OCI-LY7 (cell line): ENCODE measurements around the gene GPSM1. TPM values are rescaled to one million over a fixed set of nuclear protein-coding genes. Genes with fewer than 3 reads are reported as not detected.

ENCODE experiments used
- BruUV-seq: library from RNA; stranded (reverse); fragments of 400-500 nt; replicated peaks from 2 replicates; lab custom pipeline; 2021; lab: Mats Ljungman, UMichigan
- CTCF ChIA-PET: fragments of 300-600 bp; sonication (Branson Sonifier 250); formaldehyde crosslinking; loops from one replicate; lab custom pipeline; 2022; ENCODE audit warnings: antibody characterized with exemption; ENCODE audit not compliant: unreplicated experiment; lab: Charles Lee
- POLR2A ChIA-PET: fragments of 300-600 bp; sonication (Branson Sonifier 250); formaldehyde crosslinking; loops from one replicate; lab custom pipeline; 2022; ENCODE audit warnings: antibody characterized with exemption; lab: Charles Lee
- DNase-seq: peaks from one replicate; pipeline ENCODE4 v3.0.0-alpha.2; 2015; ENCODE audit warnings: low spot score
- H2AFZ ChIP-seq: fragments of 200-600 bp; sonication (generic), shearing (Covaris generic); 2 replicates; pipeline ENCODE4 v1.6.1; 2014; ENCODE audit warnings: mild to moderate bottlenecking, antibody characterized with exemption, low read length, moderate library complexity
- H3K27ac ChIP-seq: fragments of 200-600 bp; sonication (generic); 2 replicates; pipeline ENCODE4 v1.5.1; 2014; ENCODE audit warnings: mixed run types, low read depth, mild to moderate bottlenecking, moderate library complexity, low read length, inconsistent platforms; ENCODE audit not compliant: poor library complexity, severe bottlenecking
- H3K36me3 ChIP-seq: fragments of 200-600 bp; sonication (generic); 2 replicates; pipeline ENCODE4 v1.6.1; 2014; ENCODE audit warnings: mild to moderate bottlenecking, antibody characterized with exemption, low read length, moderate library complexity, mixed read lengths; ENCODE audit not compliant: insufficient read depth
- H3K4me1 ChIP-seq: fragments of 200-600 bp; sonication (generic); 2 replicates; pipeline ENCODE4 v1.5.1; 2014; ENCODE audit warnings: mild to moderate bottlenecking, low read length; ENCODE audit not compliant: insufficient read depth, poor library complexity, severe bottlenecking
- H3K4me2 ChIP-seq: fragments of 200-600 bp; sonication (generic); 2 replicates; pipeline ENCODE4 v1.6.1; 2014; ENCODE audit warnings: mild to moderate bottlenecking, low read length
- H3K4me3 ChIP-seq: fragments of 200-600 bp; sonication (generic); 2 replicates; pipeline ENCODE4 v1.5.1; 2014; ENCODE audit warnings: mild to moderate bottlenecking, low read depth, low read length; ENCODE audit not compliant: poor library complexity, severe bottlenecking
- H3K79me2 ChIP-seq: fragments of 200-600 bp; sonication (generic); 2 replicates; pipeline ENCODE4 v1.6.1; 2016; ENCODE audit warnings: low read depth, mild to moderate bottlenecking, low read length, moderate library complexity, mixed read lengths; ENCODE audit not compliant: insufficient read depth
- H3K9me2 ChIP-seq: fragments of 200-600 bp; sonication (generic); 2 replicates; pipeline ENCODE4 v1.6.1; 2016; ENCODE audit warnings: mild to moderate bottlenecking, low read length, mixed read lengths; ENCODE audit not compliant: insufficient read depth
- H3K9me3 ChIP-seq: fragments of 200-600 bp; sonication (generic); 2 replicates; pipeline ENCODE4 v1.6.1; 2014; ENCODE audit warnings: mild to moderate bottlenecking, mixed run types, low read length, mixed read lengths
- H4K20me1 ChIP-seq: fragments of 200-600 bp; sonication (generic); 2 replicates; pipeline ENCODE4 v1.6.1; 2014; ENCODE audit warnings: mild to moderate bottlenecking, antibody characterized with exemption, low read length, moderate library complexity, mixed read lengths; ENCODE audit not compliant: insufficient read depth
- EZH2phosphoT487 ChIP-seq: fragments of 200-600 bp; sonication (generic); IDR thresholded peaks from 2 replicates; pipeline ENCODE4 v1.6.1; 2018; ENCODE audit warnings: low read depth, borderline replicate concordance, mild to moderate bottlenecking, mixed run types, antibody characterized with exemption, low read length, moderate library complexity, mixed read lengths
- intact Hi-C: fragments of 100-400 bp; cut with micrococcal nuclease; formaldehyde crosslinking; loops from one replicate; pipeline ENCODE4 v1.10.0; 2022; ENCODE audit not compliant: unreplicated experiment
- total RNA-seq, 2 experiments: library from RNA; depleted of rRNA in 1 of 2; stranded (reverse); fragments of >200 nt in 1 of 2; shearing (Covaris generic) in 1 of 2; gene quantifications; 2 replicates each; pipeline ENCODE4 v1.2.3, GENCODE V29; 2014 to 2022
- TF ChIP-seq, protein P1 (sequence below): fragments of 200-600 bp; sonication (generic); conservative IDR thresholded peaks from 2 replicates; pipeline ENCODE4 v1.5.1; 2014; ENCODE audit warnings: mild to moderate bottlenecking, antibody characterized with exemption, low read length, moderate library complexity, mixed read lengths

Gene GPSM1
- total RNA-seq, 2 experiments from 2014 or later: not detected

DNA sequence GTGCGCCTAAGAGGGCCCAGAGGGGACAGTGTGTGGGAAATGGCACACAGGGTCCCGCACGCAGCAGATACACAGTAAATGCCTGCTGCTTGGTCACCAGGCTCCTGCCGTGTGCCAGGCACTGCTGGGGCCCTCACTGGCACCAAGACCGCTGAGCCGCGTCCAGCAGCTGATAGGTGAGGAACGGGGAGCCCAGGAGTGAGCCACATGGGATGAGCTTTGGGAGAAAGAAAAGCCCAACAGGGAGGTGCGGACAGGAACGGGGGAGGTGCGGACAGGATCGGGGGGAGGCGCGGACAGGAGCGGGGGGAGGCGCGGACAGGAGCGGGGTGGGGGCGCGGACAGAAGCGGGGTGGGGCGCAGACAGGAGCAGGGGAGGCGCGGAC is 16.5 kb downstream of the GPSM1 start:
- DNase-seq: no peak
- intact Hi-C loops: no loop called here
- Histone ChIP-seq H3K4me3 (no peak overlapping the region), H4K20me1 (no peaks in the 10 kb centered on the region), H3K4me1 (no peaks in the 10 kb centered on the region), H3K4me2 (no peak overlapping the region), H3K9me3 (no peaks in the 10 kb centered on the region), H2AFZ (no peak overlapping the region), H3K9me2 (no peaks in the 10 kb centered on the region), H3K79me2 (no peaks in the 10 kb centered on the region), H3K27ac (no peak overlapping the region), H3K36me3 (no peaks in the 10 kb centered on the region)
- ChIA-PET POLR2A (no interaction called here), CTCF (no interaction called here)
- BruUV-seq: no TSS peak
- TF ChIP-seq, protein P1, sequence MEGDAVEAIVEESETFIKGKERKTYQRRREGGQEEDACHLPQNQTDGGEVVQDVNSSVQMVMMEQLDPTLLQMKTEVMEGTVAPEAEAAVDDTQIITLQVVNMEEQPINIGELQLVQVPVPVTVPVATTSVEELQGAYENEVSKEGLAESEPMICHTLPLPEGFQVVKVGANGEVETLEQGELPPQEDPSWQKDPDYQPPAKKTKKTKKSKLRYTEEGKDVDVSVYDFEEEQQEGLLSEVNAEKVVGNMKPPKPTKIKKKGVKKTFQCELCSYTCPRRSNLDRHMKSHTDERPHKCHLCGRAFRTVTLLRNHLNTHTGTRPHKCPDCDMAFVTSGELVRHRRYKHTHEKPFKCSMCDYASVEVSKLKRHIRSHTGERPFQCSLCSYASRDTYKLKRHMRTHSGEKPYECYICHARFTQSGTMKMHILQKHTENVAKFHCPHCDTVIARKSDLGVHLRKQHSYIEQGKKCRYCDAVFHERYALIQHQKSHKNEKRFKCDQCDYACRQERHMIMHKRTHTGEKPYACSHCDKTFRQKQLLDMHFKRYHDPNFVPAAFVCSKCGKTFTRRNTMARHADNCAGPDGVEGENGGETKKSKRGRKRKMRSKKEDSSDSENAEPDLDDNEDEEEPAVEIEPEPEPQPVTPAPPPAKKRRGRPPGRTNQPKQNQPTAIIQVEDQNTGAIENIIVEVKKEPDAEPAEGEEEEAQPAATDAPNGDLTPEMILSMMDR: no peak
- TF ChIP-seq EZH2phosphoT487: no peak

DNA sequence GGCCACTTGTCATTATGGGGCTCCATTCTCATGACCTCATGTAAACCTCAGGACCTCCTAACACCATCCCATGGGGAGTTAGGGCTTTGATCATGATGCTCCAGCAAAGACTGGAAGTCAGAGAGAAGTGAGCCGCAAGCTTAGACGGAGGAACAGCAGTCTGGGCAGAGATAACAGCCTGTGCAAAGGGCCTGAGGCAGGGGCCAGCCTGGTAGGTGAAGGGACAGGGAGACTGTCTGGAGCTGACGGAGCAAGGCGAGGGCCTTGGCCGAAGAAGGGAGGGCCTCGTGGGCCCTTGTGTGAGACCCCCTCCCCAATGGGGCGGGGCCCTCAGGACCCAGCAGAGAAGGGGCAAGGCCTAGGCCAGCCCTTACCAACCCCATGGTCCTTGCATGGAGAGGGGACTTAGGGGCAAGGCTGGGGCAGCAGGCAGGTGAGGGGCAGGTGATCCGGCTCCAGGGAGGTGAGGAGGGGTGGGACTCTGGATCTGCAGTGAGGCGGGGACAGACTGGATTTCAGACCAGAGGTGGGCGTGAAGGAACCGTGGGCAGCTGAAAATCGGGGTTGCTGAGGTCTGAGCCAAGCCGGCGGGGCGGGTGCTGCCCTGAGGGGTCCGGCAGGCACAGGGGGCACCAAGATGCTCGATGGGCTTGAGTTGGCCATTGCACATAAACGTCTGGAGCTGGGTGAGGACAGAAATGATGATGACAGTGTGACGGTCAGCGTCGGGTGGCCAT is 17.4 kb downstream of the GPSM1 start:
- DNase-seq: no peak
- Histone ChIP-seq H3K36me3 (no peaks in the 10 kb centered on the region), H3K79me2 (no peaks in the 10 kb centered on the region), H2AFZ (no peak overlapping the region), H3K9me2 (no peaks in the 10 kb centered on the region), H3K4me3 (no peak overlapping the region), H3K4me2 (no peak overlapping the region), H4K20me1 (no peaks in the 10 kb centered on the region), H3K4me1 (no peaks in the 10 kb centered on the region), H3K27ac (no peak overlapping the region), H3K9me3 (no peaks in the 10 kb centered on the region)
- no TSS peak for BruUV-seq
- TF ChIP-seq EZH2phosphoT487: no peak
- TF ChIP-seq, protein P1: no peak
- POLR2A ChIA-PET: interaction anchor here (0.6 kb wide), 1 partner anchor 108 kb away, joined by 4 read pairs; no protein-coding TSS in a partner anchor
- intact Hi-C loops: no loop called here
- CTCF ChIA-PET: no interaction called here
